Neural progenitor cell (in vitro differentiated cells): ENCODE measurements around the gene SLIT2. TPM values are rescaled to one million over a fixed set of nuclear protein-coding genes. Genes with fewer than 3 reads are reported as not detected.

Experiments used
- DNase-seq: peaks from one replicate; pipeline ENCODE4 v3.0.0-alpha.2; 2016; ENCODE audit warnings: low spot score
- H2AFZ ChIP-seq: fragments of 200-600 bp; sonication (generic); replicated peaks from 2 replicates; pipeline ENCODE4 v1.6.1; 2016; ENCODE audit warnings: antibody characterized with exemption
- H3F3A ChIP-seq: fragments of 200-600 bp; sonication (generic); 2 replicates; pipeline ENCODE4 v1.6.1; 2016; ENCODE audit warnings: antibody characterized with exemption, low read depth
- H3K27ac ChIP-seq: fragments of 200-600 bp; sonication (generic); 2 replicates; pipeline ENCODE4 v1.5.1; 2016; ENCODE audit warnings: mild to moderate bottlenecking
- H3K27me3 ChIP-seq: fragments of 200-600 bp; sonication (generic); 2 replicates; pipeline ENCODE4 v1.6.1; 2016; ENCODE audit warnings: mild to moderate bottlenecking, moderate library complexity
- H3K36me3 ChIP-seq: fragments of 200-600 bp; sonication (generic); 2 replicates; pipeline ENCODE4 v1.5.1; 2016
- H3K4me1 ChIP-seq: fragments of 200-600 bp; sonication (generic); 2 replicates; pipeline ENCODE4 v1.6.1; 2016; ENCODE audit warnings: mixed run types
- H3K4me2 ChIP-seq: fragments of 200-600 bp; sonication (generic); 2 replicates; pipeline ENCODE4 v1.6.1; 2016
- H3K4me3 ChIP-seq: fragments of 200-600 bp; sonication (generic); 2 replicates; pipeline ENCODE4 v1.5.1; 2016
- H3K79me2 ChIP-seq: fragments of 200-600 bp; sonication (generic); 2 replicates; pipeline ENCODE4 v1.6.1; 2016; ENCODE audit warnings: low read depth
- H3K9ac ChIP-seq: fragments of 200-600 bp; sonication (generic); 2 replicates; pipeline ENCODE4 v1.6.1; 2016
- H3K9me3 ChIP-seq: fragments of 200-600 bp; sonication (generic); 2 replicates; pipeline ENCODE4 v1.5.1; 2016; ENCODE audit warnings: low read depth
- H4K20me1 ChIP-seq: fragments of 200-600 bp; sonication (generic); 2 replicates; pipeline ENCODE4 v1.6.1; 2016; ENCODE audit warnings: low read depth
- H3K27ac Mint-ChIP-seq: 3 replicates; pipeline ENCODE4 v1.8.0; 2021; ENCODE audit warnings: mixed read lengths
- H3K27me3 Mint-ChIP-seq: 2 replicates; pipeline ENCODE4 v1.8.0; 2022; ENCODE audit warnings: low read depth, mild to moderate bottlenecking, inconsistent platforms, moderate library complexity, mixed read lengths; ENCODE audit not compliant: insufficient read depth
- H3K36me3 Mint-ChIP-seq: 3 replicates; pipeline ENCODE4 v1.8.0; 2021; ENCODE audit warnings: mixed read lengths
- H3K4me1 Mint-ChIP-seq: 3 replicates; pipeline ENCODE4 v1.8.0; 2021; ENCODE audit warnings: mixed read lengths
- H3K4me3 Mint-ChIP-seq: 3 replicates; pipeline ENCODE4 v1.8.0; 2021; ENCODE audit warnings: mild to moderate bottlenecking, moderate library complexity, mixed read lengths
- H3K9me3 Mint-ChIP-seq: 3 replicates; pipeline ENCODE4 v1.8.0; 2020; ENCODE audit warnings: mixed read lengths
- CTCF ChIP-seq: fragments of 200-600 bp; sonication (generic); IDR thresholded peaks from 2 replicates; pipeline ENCODE4 v1.5.1; 2017; ENCODE audit warnings: antibody characterized with exemption, mild to moderate bottlenecking
- EZH2 ChIP-seq: fragments of 200-600 bp; sonication (generic); IDR thresholded peaks from 2 replicates; pipeline ENCODE4 v1.6.1; 2017; ENCODE audit warnings: antibody characterized with exemption, mild to moderate bottlenecking, moderate library complexity
- EZH2phosphoT487 ChIP-seq: fragments of 200-600 bp; sonication (generic); IDR thresholded peaks from 2 replicates; pipeline ENCODE4 v1.6.1; 2017; ENCODE audit warnings: antibody characterized with exemption
- total RNA-seq: library from RNA; depleted of rRNA; stranded (reverse); fragments of >200 nt; gene quantifications from 2 replicates; pipeline ENCODE4 v1.2.3, GENCODE V29; 2015; ENCODE audit warnings: low replicate concordance

The SLIT2 gene
- total RNA-seq, 1 donor from 2014 or later: 3.0 TPM

- H3K4me3 ChIP-seq: no peak overlapping the region
- H3K27me3 Mint-ChIP-seq: no peaks in the 10 kb centered on the region
- H3K27me3 ChIP-seq: no peaks in the 10 kb centered on the region
- H3K9ac ChIP-seq: no peak overlapping the region
- H3K27ac Mint-ChIP-seq: peak overlapping the region; percentile 44
- H3K79me2 ChIP-seq: no peaks in the 10 kb centered on the region
- H2AFZ ChIP-seq: peak overlapping the region; percentile 59
- no peaks in the 10 kb centered on the region for H3K36me3 ChIP-seq
- no peaks in the 10 kb centered on the region for H4K20me1 ChIP-seq
- H3K4me1 Mint-ChIP-seq: peaks cover 26% of the 10 kb centered on the region
- H3K4me2 ChIP-seq: no peak overlapping the region
- TF ChIP-seq EZH2phosphoT487 (no peak), CTCF (no peak), EZH2 (no peak)
- H3K9me3 Mint-ChIP-seq: no peaks in the 10 kb centered on the region
- H3F3A ChIP-seq: no peaks in the 10 kb centered on the region
- DNase-seq: no peak
- H3K4me1 ChIP-seq: peaks cover 17% of the 10 kb centered on the region
- H3K4me3 Mint-ChIP-seq: no peak overlapping the region
- H3K27ac ChIP-seq: no peak overlapping the region
- peaks cover 22% of the 10 kb centered on the region for H3K36me3 Mint-ChIP-seq
- H3K9me3 ChIP-seq: no peaks in the 10 kb centered on the region
Observed at GRCh38 chr4:20266215-20267082, 14.7 kb downstream of the SLIT2 start.

- Histone ChIP-seq H3K9me3 (no peaks in the 10 kb centered on the region), H3F3A (no peaks in the 10 kb centered on the region), H3K4me3 (no peak overlapping the region), H3K27ac (no peak overlapping the region), H3K79me2 (no peaks in the 10 kb centered on the region), H2AFZ (no peak overlapping the region), H3K36me3 (no peaks in the 10 kb centered on the region), H4K20me1 (no peaks in the 10 kb centered on the region), H3K4me1 (peaks cover 17% of the 10 kb centered on the region), H3K9ac (no peak overlapping the region), H3K4me2 (no peak overlapping the region), H3K27me3 (no peaks in the 10 kb centered on the region)
- TF ChIP-seq CTCF (no peak), EZH2 (no peak), EZH2phosphoT487 (no peak)
- H3K4me1 Mint-ChIP-seq: peaks cover 38% of the 10 kb centered on the region
- no peaks in the 10 kb centered on the region for H3K9me3 Mint-ChIP-seq
- DNase-seq: no peak
- no peak overlapping the region for H3K27ac Mint-ChIP-seq
- no peak overlapping the region for H3K4me3 Mint-ChIP-seq
- H3K27me3 Mint-ChIP-seq: no peaks in the 10 kb centered on the region
- H3K36me3 Mint-ChIP-seq: peaks cover 18% of the 10 kb centered on the region
Observed at GRCh38 chr4:20268028-20268427, 16.3 kb downstream of the SLIT2 start.

GRCh38 chr4:20269320-20269719 lies 17.6 kb downstream of the SLIT2 start:
- Mint-ChIP-seq H3K9me3 (no peaks in the 10 kb centered on the region), H3K36me3 (peaks cover 18% of the 10 kb centered on the region), H3K27me3 (peaks cover 3% of the 10 kb centered on the region), H3K4me3 (no peak overlapping the region), H3K27ac (no peak overlapping the region), H3K4me1 (peaks cover 49% of the 10 kb centered on the region)
- H3F3A ChIP-seq: no peaks in the 10 kb centered on the region
- H4K20me1 ChIP-seq: no peaks in the 10 kb centered on the region
- H3K36me3 ChIP-seq: no peaks in the 10 kb centered on the region
- H3K79me2 ChIP-seq: no peaks in the 10 kb centered on the region
- no peak overlapping the region for H3K4me3 ChIP-seq
- no peak overlapping the region for H3K9ac ChIP-seq
- TF ChIP-seq EZH2: no peak
- TF ChIP-seq CTCF: no peak
- no peak for TF ChIP-seq EZH2phosphoT487
- peaks cover 17% of the 10 kb centered on the region for H3K4me1 ChIP-seq
- DNase-seq: no peak
- H3K27me3 ChIP-seq: no peaks in the 10 kb centered on the region
- H2AFZ ChIP-seq: no peak overlapping the region
- H3K4me2 ChIP-seq: no peak overlapping the region
- no peak overlapping the region for H3K27ac ChIP-seq
- H3K9me3 ChIP-seq: no peaks in the 10 kb centered on the region
